ENCODE results near the gene PRKCB.
"Not testable (repeated sequence)": the region's sequence is repeated elsewhere in the genome, so short reads cannot be mapped to it uniquely, and the experiment has no call there.

The PRKCB gene

GRCh38 chr16:23924128-23924527 is 88.3 kb downstream of the PRKCB start:
- TF ChIP-seq, protein P1, sequence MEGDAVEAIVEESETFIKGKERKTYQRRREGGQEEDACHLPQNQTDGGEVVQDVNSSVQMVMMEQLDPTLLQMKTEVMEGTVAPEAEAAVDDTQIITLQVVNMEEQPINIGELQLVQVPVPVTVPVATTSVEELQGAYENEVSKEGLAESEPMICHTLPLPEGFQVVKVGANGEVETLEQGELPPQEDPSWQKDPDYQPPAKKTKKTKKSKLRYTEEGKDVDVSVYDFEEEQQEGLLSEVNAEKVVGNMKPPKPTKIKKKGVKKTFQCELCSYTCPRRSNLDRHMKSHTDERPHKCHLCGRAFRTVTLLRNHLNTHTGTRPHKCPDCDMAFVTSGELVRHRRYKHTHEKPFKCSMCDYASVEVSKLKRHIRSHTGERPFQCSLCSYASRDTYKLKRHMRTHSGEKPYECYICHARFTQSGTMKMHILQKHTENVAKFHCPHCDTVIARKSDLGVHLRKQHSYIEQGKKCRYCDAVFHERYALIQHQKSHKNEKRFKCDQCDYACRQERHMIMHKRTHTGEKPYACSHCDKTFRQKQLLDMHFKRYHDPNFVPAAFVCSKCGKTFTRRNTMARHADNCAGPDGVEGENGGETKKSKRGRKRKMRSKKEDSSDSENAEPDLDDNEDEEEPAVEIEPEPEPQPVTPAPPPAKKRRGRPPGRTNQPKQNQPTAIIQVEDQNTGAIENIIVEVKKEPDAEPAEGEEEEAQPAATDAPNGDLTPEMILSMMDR (IDR thresholded peaks at IDR 0.05; ENCODE audit: control insufficient read depth, extremely low read depth, insufficient read depth) = no peak
- H3K4me3 ChIP-seq (ENCODE audit: low read depth, low read length) = no peak overlapping the region
- no peak for DNase-seq (ENCODE audit: low read depth)

GRCh38 chr16:23927796-23928195 is 92.0 kb downstream of the PRKCB start:
- TF ChIP-seq, protein P1 (IDR thresholded peaks at IDR 0.05; ENCODE audit: control insufficient read depth, extremely low read depth, insufficient read depth) = no peak
- no peak overlapping the region for H3K4me3 ChIP-seq (ENCODE audit: low read depth, low read length)

GRCh38 chr16:23929237-23929636 is 93.5 kb downstream of the PRKCB start:
- TF ChIP-seq, protein P1 (IDR thresholded peaks at IDR 0.05; ENCODE audit: control insufficient read depth, extremely low read depth, insufficient read depth) = no peak
- DNase-seq (ENCODE audit: low read depth) = no peak
- no peak overlapping the region for H3K4me3 ChIP-seq (ENCODE audit: low read depth, low read length)

More at GRCh38 chr16:23927796-23928195, 92.0 kb downstream of the PRKCB start:
- no peak for DNase-seq (ENCODE audit: low read depth)

DNA sequence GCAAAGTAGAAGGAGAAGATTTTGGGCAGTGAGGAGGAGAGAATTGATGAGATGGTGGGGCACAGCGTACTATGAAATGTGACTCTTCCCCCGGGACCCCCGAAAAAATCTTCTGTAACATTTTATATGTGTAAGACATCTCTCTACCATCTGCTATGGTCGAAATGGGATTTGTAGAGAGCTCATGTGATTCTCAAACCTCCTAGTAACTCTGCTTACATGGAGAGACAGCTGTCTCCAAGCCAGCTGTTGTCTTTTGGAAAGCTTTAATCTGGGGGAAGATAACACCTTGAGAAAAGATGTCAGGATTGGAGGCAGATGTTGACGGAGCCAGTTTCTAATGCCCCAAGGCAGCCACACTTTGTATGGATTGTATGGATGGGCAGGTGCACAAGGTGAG is 94.1 kb downstream of the PRKCB start:
- TF ChIP-seq, protein P1 (IDR thresholded peaks at IDR 0.05; ENCODE audit: control insufficient read depth, extremely low read depth, insufficient read depth) = no peak
- no peak for DNase-seq (ENCODE audit: low read depth)
- H3K4me3 ChIP-seq (ENCODE audit: low read depth, low read length) = no peak overlapping the region

DNA sequence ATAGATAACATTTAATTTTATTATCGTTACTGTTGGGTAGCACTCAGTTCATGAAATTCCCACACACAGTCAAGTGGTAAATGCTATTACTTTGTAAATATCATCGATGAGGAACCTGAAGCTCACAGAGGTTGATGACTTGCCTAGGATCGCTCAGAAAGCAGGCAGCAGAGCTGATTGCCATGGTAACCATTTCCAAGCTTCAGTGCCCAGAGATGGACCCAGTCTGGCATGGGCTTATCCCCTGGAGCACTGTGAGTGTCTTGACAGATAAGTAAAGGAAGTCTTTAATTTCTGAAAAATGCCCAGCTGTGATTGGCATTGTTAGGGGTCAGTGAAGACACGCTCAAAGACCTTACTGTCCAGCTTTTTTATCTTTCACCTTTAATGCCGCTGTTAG is 95.0 kb downstream of the PRKCB start:
- TF ChIP-seq, protein P1 (IDR thresholded peaks at IDR 0.05; ENCODE audit: control insufficient read depth, extremely low read depth, insufficient read depth) = no peak
- H3K4me3 ChIP-seq (ENCODE audit: low read depth, low read length) = no peak overlapping the region
- no peak for DNase-seq (ENCODE audit: low read depth)

DNA sequence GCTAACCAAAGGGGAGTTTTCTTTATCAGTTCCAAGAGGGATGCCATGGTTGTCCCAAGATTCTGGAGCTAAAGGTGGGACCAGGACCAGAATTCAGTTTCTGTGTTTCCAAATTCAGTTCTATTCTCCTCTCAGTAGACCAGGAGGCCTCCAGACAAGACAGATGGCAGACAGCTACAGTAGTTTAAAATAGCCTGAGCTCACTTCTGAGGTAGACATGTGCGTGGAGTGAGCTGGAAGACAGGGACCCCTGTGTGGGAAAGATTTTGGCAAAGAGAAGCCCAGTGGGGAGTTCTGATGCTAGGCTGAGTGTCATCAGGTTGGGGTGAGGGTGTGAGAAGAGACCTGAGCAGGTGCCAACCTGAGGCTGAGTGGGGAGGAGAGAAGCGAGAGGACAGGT is 95.4 kb downstream of the PRKCB start:
- TF ChIP-seq, protein P1 (IDR thresholded peaks at IDR 0.05; ENCODE audit: control insufficient read depth, extremely low read depth, insufficient read depth) = no peak
- no peak for DNase-seq (ENCODE audit: low read depth)
- H3K4me3 ChIP-seq (ENCODE audit: low read depth, low read length) = no peak overlapping the region

DNA sequence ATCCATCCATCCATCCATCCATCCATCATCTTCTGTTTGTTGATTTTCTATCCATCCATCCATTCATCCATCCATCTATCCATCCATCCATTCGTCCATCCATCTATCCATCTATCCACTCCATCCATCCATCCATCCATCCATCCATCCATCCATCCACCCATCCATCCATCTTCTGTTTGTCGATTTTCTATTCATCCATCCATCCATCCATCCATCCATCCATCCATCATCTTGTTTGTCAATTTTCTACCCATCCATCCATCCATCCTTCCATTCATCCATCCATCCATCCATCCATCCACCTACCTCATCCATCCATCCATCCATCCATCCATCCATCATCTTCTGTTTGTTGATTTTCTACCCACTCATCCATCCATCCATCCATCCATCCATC is 97.9 kb downstream of the PRKCB start:
- not testable (repeated sequence) for H3K4me3 ChIP-seq (ENCODE audit: low read depth, low read length); DNase-seq (ENCODE audit: low read depth)

Measured in LNCaP clone FGC (cell line).